ENCODE data around the gene PPP1R14D.

- TF ChIP-seq, protein P1, sequence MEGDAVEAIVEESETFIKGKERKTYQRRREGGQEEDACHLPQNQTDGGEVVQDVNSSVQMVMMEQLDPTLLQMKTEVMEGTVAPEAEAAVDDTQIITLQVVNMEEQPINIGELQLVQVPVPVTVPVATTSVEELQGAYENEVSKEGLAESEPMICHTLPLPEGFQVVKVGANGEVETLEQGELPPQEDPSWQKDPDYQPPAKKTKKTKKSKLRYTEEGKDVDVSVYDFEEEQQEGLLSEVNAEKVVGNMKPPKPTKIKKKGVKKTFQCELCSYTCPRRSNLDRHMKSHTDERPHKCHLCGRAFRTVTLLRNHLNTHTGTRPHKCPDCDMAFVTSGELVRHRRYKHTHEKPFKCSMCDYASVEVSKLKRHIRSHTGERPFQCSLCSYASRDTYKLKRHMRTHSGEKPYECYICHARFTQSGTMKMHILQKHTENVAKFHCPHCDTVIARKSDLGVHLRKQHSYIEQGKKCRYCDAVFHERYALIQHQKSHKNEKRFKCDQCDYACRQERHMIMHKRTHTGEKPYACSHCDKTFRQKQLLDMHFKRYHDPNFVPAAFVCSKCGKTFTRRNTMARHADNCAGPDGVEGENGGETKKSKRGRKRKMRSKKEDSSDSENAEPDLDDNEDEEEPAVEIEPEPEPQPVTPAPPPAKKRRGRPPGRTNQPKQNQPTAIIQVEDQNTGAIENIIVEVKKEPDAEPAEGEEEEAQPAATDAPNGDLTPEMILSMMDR (conservative IDR thresholded peaks at IDR 0.05; ENCODE audit: low read length) = peak; percentile 62
- TF ChIP-seq EZH2phosphoT487 (IDR thresholded peaks at IDR 0.05; ENCODE audit: borderline replicate concordance, low read depth, low read length) = no peak
Measured at GRCh38 chr15:40768521-40769273, 59.8 kb downstream of the PPP1R14D start.

All from OCI-LY7 (cell line).